Right lung (tissue), 5 donors: ENCODE data around the gene ASB2. TPM values are rescaled to one million over a fixed set of nuclear protein-coding genes. Genes with fewer than 3 reads are reported as not detected.

ENCODE experiments used
- DNase-seq, 2 donors: peaks; one replicate each; pipeline ENCODE4 v3.0.0-alpha.2; 2013
- polyA plus RNA-seq, 5 donors: library from polyadenylated mRNA; unstranded; fragments of 120-200 nt; gene quantifications; one replicate each; pipeline versions ENCODE4 v1.2.1 to v1.2.3, GENCODE V29; 2013; ENCODE audit warnings: inconsistent platforms in 1 of 5, low replicate concordance in 1 of 5; ENCODE audit not compliant: insufficient read length in 5 of 5, insufficient read depth in 1 of 5

The ASB2 gene
- polyA plus RNA-seq, 5 donors, result 0.43 to 2.9 (median 1.4) TPM

DNA sequence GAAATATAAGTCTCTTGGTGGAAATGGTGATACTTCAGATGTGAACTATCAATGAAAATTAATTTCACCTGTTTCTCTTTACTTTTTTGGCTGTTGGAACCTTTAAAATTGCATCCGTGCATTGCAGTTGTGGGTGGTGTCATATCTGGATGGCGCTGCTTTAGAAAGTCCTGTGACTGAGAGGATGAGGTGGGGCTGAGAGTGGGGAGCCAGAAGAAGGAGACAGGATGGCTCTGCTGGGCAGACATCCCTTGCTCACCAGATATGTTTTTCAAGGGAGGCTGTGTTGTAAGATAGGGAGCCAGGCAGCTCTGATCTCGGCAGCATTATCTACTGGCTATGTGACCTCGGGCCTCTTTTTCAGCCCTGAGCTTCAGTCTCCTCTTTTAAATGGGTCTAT lies 12.7 kb downstream of the ASB2 start:
- DNase-seq, result no peak

DNA sequence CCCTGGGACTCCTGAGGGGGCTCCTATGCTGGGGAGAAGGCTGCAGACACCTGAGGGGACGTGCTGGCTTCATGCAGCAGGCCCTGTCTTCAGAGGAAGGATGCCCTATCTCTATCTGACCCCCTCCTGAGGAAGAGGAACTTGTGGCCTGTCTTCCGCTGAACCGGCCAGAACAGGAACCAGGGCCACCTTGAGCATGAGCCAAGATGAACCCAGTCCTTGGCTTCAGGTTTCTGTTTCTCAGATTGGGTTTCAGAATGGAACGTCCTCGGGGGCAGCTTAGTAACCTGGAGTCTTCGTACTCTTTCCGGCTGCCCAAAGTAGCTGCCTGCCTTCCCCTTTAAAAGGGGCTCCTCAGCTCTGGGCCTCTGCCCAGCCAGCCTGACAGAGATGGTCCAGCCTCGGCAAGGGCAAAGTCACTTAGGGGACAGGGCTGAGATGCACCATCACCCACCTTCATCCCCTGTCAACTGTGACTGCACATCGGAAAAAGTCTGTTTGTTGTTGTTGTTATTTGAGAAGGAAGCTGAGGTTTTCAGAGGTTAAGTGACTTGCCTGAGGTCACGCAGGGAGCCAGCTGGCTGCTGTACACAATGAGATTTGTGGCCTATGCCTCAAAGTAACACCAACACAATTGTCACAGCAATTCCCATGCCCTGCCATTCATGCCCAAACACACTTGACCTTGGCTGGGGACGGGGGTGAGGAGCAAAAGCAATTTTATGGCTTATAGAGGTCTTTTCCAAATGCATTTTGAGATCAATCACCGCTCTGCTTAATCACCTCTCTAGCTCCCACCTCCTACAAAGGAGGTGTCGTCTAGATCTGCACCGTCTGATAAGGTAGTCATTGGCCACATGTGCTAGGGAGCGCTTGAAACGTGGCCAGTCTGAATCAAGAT lies 13.4 kb downstream of the ASB2 start:
- DNase-seq, result no peak

DNA sequence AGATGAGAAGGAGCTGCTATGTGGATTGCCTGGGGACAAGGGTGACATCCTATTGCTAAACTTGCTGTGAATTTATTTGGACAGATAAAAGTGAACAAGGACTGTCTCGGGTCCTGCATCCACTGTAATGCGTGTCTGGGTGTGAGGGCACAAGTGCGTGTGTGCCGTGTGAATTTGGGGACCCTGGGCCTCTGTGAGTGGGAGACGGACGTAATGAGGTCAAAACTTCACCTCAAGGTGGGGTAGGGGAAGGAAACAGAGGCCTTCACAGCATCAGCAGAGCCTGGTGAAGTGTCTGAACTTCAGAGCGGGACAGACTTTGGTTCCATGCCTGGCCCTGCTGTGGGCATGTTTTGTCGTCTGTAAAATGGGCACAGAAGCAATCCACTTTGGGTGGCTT lies 14.8 kb downstream of the ASB2 start:
- no peak for DNase-seq

DNA sequence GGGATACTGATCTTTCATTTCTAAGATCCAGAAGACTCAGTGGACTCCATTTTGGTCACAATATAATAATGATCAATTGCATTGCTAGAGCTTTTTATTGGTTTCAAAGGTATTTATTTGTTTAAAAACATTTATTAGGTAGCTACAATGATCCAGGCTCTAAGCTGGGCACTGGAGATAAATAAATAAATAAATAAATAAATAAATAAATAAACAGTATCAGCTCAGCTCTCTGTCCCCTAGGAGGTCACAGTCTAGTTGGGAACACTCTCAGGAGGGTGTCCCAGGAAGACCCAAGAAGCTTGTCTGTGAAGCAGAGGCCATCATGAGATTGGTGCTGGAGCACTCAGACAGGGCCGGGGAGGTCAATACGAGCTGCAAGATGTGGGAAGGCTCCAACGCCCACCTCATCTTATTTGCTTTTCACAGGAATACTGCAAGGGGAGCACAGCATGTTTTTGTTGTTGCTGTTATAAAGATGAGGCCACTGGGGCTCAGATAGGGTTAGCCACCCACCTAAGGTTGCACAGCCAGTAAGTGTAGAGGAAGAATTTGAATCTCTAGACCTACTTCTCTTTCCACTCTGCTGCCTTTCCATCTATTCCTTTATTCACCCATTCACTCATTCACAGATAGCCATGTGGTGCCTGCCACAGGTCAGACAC lies 15.5 kb downstream of the ASB2 start:
- DNase-seq, result no peak

DNA sequence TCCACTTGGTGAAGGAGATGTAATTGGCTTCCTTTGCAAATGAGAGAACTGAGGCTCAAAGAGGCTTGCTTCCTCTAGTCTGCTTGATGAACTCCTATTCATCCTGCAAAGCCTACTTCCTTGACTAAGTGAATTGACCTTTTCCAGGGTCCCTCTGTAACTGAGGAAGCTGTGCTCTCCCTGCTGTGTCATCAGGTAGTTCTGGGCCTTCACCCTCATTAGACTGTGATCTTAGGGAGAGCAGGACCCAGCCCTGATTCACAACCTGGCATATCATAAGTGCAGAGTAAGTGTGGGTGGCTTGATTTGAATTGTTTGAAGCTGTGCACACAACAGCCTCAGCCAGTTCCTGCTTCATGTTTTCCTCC lies 16.3 kb downstream of the ASB2 start:
- no peak for DNase-seq

DNA sequence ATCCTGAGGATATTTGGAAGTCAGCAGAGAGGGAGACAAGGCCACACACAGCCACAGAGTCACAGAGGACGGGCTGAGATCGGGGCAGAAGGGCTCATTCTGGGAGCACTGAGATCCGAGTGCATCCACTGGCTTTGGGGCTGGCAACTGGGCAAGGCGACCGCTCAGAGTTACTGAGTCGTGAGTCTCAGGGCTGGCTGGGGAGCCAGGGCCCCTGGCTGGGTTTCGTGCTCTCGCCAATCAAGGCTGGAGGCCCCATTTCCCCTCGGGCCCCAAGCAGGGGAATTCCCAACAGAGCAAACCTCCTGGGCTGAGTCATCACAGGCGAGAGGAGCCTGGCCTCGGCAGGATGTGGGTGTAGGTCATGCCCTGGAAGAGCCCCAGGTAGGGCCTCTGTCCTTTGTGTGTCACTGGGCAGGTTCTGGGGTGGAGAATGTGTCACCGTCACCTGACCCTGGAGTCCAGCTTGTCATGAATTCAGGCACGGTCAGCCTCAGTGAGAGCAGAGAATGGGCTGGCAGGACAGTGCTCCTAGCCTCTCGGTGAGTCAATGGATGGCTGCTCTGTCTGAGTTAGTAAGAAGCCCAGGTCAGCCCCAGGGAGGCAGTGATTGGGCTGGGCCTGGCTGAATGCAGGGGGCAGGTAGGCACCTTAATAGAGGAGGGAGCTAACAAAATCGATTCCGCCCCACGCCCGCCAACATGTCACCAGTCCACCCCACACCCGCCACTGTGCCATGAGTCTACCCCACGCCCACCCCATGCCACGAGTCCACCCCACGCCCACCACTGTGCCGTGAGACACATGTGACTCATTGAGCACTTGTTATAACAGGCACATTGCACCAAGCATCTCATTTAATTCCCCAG lies 16.9 kb downstream of the ASB2 start:
- DNase-seq, result no peak

DNA sequence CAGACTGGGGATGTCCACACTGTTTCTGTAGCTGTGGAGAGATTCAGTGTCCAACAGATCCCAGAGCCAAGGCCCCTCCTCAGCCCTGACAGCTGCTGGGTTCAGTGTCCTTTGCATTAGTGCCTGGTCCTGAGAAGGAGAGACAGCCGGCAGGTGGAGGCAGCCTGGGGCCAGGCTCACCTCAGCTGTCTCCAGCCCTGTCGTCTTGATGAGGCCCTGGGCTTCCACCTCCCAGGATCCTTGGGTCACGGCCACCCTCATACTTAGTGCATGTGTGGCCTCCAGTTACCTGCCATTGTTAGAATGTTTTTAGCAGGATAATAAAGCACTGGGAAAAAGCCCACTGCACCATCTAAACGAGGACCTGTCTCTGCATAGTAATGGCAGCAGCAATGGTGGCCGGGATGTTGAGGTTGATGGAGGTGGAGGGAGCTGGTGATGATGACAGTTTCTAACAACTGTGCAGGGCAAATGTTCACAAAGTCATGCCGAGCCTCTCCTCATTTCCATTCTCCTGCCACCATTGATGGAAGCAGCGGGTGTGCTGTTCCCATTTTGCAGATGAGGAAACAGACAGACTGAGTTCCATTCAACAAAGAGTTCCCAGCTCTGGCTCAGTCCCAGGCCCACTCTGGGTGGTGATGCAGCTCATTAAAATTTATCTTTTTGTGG lies 17.7 kb downstream of the ASB2 start:
- DNase-seq, result no peak

DNA sequence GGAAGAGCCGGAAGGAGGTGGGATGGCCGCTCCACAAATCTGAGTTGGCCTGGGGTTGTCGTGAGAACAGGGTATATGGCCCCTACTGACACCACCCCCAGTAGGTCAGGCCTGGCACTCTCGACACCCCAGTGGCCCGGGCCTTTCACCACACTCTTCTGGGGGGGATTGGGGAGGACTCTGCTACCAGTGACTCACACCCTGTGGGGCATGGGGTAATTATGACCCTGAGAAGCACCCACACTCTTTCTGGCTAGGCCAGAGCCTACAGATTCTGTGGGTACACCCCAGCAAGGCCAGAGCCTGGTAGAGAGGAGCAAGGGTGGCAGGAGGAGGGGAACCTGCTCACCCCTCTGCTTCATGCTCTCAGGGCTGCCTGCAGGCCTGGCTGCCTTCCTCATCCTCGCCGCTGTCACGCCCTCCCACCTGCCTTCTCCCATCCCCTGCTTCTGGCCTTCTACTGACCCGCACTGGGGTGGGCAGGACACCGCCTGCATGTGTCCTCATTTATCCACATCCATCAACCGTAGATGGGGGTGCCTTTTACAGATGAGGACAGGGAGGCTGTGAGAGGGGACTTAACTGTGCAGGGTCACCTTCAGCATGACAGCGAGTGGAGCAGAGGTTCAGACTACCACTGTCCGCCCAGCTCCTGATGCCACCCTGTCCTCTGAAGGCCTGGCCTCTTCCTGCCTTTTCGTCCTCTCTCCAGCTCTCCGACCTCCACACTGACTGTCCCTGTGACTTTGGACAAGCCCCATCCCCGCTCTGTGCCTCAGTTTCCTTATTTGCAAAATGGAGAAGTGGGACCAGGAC lies 18.4 kb downstream of the ASB2 start:
- DNase-seq, result no peak

DNA sequence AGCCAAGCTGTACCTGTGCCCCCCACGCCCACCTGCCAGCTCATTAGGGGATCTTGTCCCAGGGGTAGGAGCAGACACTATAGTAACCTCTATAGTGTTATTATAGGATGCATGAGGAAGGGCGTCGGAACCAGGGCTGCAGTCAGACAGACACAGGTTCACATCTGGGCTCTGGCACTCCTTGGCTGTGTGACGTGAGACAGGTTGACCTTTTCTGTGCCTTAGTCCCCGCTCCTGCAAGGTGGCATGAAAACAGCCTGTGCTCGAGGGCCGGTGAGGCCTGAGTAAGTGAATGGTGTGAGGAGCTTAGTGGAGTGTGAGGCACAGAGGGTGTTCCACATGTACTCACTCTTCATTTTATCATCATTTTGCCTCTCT lies 19.0 kb downstream of the ASB2 start:
- no peak for DNase-seq

DNA sequence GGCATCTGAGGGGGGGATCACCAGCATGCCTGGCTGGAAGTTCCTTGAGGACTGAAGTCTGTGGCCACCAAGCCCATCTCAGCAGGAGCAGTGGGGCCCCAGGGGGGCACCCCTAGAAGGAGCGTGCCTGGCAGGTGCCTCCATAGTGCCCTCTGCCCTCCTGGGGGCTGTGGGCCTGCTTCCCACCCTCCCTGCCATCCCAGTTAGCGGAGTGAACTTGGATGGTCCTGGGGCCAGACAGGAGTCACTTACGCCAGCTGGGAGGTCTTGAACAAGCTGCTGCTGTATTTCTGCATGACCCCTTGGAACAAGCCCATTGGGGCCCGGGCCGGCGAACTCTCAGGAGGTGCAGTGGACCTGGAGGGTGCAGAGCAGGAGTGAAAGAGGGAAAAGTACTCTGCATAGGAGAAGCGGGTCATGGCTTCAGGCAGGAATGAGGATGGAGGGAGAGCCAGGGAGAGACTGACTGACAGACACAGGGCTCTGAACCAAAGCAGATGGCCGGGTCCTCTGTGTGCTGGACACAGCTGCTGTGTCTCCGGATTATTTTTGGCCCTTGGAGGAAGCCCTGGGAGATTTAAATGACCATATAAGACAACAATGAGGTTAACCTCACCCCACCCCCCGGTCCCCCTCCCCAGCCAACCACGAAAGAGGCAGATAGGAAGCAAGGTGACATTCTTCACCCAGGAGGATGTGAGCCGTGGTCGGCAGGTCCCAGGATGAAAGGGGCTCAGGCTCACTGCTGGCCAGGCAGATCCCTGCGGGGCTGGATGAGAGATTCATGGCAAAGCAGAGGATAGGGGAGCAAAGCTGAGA lies 19.6 kb downstream of the ASB2 start:
- DNase-seq, result no peak

DNA sequence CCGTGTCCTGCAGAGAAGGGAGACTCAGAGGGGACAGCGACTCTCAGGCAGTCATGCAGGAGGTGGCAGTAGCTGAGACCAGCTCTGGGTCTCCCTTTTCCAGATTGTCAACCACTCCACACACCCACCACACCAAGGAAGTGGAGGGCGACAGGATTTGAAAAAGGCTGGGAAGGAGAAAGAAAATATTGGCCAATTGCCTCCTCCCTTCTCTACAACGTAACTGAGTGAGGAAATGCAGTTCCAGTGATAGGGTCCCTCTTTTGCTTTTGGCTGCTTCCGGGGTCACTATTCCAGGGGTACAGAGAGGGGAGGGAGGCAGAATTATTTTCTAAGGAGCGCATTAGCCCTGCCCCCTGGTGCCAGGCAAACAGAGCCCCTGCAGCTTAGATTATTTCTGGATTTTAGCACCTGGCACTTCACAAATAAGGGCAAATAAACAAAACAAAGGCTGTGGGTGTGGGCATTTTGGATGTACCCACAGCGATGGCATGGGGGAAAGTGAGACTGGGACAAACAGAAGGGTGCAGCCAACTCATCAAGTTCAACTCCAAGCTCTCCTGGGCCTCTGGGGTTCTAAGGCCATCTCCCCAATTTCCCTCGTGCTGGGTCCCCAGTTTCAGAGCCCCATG lies 20.4 kb downstream of the ASB2 start:
- no peak for DNase-seq

DNA sequence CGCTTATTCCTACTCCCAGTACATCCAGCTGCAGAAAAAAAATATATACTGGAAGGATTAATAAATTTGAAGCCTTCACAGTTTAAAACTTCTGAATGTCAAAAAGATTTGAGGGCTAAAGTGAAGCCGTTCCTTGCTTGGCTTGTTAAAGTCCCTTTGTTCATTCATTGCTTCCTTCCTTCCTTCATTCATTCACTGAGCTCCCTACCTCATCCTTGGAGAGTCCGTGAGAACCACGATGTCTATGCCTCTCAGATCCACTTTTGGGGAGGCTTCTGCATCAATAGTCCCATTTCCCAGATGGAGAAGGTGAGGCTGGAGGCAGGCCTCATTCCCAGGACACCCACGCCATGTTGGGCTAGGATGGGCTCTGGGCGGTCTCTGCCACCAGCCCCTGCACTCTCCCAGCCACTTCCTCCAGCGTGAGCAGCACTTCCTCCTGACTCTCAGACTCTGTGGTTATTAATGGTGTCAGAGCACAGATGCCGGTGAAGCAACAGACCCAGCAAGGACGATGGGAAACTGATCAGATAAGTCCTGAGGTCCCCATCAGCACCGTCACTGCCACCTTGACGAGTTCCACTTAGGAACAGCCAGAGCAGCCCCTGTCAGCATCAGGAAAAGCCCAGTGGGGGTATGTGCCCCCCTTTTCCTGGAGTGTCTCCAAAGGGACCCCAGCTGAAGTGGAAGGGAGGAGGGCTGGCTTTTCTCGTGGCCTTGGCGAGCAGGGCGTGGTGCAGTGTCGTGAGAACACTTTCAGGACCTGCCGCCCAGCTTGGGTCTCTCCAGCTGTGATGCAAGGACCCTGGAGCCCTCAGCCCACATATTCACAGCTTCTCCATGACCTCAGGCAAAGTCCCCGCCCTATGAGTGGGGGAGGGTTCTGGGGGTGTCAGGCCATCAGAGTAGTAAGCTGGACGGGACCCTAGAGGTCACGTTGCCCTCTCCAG lies 21.2 kb downstream of the ASB2 start:
- no peak for DNase-seq

DNA sequence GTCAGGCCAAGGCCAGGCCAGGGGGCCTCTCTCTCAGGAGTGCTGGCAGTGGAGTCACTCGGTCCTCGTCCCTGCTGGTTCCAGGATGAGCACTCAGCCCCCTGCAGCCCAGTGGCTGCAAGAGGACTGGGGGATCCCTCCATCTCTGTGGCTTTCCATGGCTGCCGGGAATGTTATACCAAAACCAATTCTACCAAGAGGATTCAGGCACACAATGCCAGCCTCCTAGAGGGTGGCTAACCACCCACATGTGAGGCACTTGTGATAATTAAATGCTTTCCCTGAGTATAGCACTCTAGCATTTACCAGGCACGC lies 21.9 kb downstream of the ASB2 start:
- no peak for DNase-seq

DNA sequence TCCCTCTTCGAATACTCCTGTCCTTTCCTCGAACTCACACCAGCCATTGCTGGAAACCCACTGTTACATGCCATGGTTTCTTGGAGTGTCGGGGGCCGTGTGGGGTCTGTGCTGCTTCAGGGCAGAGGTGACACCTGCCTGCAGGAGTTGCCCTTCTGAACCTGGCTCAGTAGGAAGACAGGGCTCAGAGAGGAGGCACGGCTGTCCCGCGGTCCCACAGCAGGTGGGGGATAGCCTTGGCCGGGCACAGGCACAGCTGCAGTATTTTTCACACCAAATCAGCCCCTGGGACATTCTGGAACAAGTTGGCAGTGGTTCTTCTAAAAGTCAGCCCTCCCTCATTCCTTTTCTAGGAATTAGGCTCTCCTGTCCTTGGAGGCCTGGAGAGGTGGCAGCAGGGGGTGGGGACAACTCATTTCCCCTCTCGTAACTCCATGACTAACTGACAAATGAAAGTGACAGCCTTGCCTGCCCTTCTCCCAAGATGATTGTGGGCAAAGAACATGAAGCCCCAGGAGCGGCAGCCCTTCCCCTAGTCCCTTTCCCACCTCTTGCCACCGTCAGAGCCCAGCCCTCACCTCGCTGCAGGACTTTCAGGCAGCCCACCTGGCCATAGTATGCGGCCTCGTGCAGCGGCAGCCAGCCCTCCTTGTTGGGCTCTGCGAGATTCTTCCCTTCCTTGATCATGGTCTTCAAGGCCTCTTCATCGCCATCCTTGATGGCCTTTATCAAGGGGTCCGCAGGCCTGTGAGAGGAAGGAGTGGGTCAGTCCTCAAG lies 22.4 kb downstream of the ASB2 start:
- no peak for DNase-seq

DNA sequence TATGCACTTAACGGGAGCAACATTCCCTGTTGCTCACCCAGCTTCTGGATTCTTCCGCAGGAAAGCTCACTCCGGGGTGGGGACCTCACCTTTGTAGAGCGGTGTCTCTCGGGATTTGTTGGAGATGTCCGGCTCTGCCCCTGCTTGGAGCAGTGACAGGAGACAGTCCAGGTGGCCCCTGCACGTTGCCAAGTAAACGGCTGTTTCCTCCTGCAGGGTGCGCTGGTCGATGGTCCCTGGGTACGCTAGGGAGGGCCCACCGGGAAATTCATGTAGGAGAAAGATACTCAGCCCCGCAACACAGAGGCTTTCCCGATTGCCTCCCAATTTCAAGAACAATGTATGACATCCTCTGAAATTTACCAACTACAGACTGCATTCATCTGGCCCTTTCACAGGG lies 23.1 kb downstream of the ASB2 start:
- no peak for DNase-seq

DNA sequence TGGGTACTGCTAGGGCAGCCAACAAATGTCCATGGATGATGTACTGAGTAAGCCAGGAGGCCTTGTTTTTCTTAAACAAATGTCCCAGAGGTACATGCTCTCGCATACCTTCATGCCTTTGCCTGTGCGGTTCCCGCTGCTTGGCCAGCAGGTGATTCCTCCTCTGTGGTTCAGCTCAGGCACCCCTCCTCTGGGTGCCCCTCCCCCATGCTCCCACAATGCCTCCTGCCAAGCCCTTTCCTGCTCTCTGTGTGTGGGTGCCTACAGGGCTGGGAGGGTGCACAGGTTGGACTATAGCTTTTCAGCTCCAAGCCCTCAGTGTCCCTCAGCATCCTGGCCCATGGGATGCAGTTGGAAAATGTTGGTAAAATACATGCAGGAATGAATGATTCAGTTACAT lies 23.5 kb downstream of the ASB2 start:
- DNase-seq, result no peak

DNA sequence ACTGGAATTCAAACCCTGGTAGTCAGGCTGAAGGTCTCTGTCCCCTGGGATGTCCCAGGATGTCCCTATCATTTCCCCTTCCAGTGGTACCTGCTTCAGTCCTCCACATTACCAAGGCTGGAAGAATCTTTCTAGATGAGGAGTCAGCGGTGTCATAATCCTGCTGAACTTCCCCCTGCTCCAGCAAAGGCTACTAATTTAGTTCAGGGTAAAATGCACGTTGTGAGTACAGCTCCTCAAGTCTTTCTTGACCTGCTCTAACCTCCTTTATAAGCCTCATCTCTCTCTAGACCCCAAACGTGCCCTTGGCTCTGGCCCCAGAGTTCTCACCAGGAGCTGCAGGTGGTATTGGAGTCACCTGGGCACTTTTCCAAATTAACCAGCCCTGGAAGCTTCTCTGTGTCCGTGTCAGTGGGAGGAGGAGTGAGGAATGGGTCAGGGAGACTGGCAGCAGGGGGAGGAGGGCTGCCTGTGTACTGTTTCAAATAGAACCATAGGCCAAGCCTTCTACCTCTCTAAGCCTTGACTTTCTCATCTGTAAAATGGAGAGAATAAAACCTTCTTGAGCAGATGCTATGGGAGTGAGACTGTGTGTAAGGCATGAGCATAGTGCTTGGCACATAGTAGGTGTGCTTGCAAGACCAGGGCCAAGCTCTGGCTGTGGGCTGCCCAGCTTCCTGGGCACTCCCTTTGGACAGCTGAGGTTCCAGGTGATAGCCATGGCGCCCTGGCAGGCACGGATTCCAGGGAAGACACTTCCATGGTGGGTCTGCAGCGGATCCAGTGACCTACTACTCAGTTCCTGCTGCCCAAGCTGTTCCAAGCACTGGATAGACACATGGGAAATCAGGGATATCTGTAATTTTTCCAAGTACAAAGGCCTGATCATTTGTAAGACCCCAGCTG lies 24.5 kb downstream of the ASB2 start:
- DNase-seq, result no peak
